Neural progenitor cell (in vitro differentiated cells): Measurements from ENCODE around the gene TMEM63C. TPM values are rescaled to one million over a fixed set of nuclear protein-coding genes. Genes with fewer than 3 reads are reported as not detected.

ENCODE experiments used
- DNase-seq: peaks from one replicate; pipeline ENCODE4 v3.0.0-alpha.2; 2016; ENCODE audit warnings: low spot score
- H2AFZ ChIP-seq: fragments of 200-600 bp; sonication (generic); replicated peaks from 2 replicates; pipeline ENCODE4 v1.6.1; 2016; ENCODE audit warnings: antibody characterized with exemption
- H3F3A ChIP-seq: fragments of 200-600 bp; sonication (generic); 2 replicates; pipeline ENCODE4 v1.6.1; 2016; ENCODE audit warnings: antibody characterized with exemption, low read depth
- H3K27ac ChIP-seq: fragments of 200-600 bp; sonication (generic); 2 replicates; pipeline ENCODE4 v1.5.1; 2016; ENCODE audit warnings: mild to moderate bottlenecking
- H3K27me3 ChIP-seq: fragments of 200-600 bp; sonication (generic); 2 replicates; pipeline ENCODE4 v1.6.1; 2016; ENCODE audit warnings: mild to moderate bottlenecking, moderate library complexity
- H3K36me3 ChIP-seq: fragments of 200-600 bp; sonication (generic); 2 replicates; pipeline ENCODE4 v1.5.1; 2016
- H3K4me1 ChIP-seq: fragments of 200-600 bp; sonication (generic); 2 replicates; pipeline ENCODE4 v1.6.1; 2016; ENCODE audit warnings: mixed run types
- H3K4me2 ChIP-seq: fragments of 200-600 bp; sonication (generic); 2 replicates; pipeline ENCODE4 v1.6.1; 2016
- H3K4me3 ChIP-seq: fragments of 200-600 bp; sonication (generic); 2 replicates; pipeline ENCODE4 v1.5.1; 2016
- H3K79me2 ChIP-seq: fragments of 200-600 bp; sonication (generic); 2 replicates; pipeline ENCODE4 v1.6.1; 2016; ENCODE audit warnings: low read depth
- H3K9ac ChIP-seq: fragments of 200-600 bp; sonication (generic); 2 replicates; pipeline ENCODE4 v1.6.1; 2016
- H3K9me3 ChIP-seq: fragments of 200-600 bp; sonication (generic); 2 replicates; pipeline ENCODE4 v1.5.1; 2016; ENCODE audit warnings: low read depth
- H4K20me1 ChIP-seq: fragments of 200-600 bp; sonication (generic); 2 replicates; pipeline ENCODE4 v1.6.1; 2016; ENCODE audit warnings: low read depth
- H3K27ac Mint-ChIP-seq: 3 replicates; pipeline ENCODE4 v1.8.0; 2021; ENCODE audit warnings: mixed read lengths
- H3K27me3 Mint-ChIP-seq: 2 replicates; pipeline ENCODE4 v1.8.0; 2022; ENCODE audit warnings: low read depth, mild to moderate bottlenecking, inconsistent platforms, moderate library complexity, mixed read lengths; ENCODE audit not compliant: insufficient read depth
- H3K36me3 Mint-ChIP-seq: 3 replicates; pipeline ENCODE4 v1.8.0; 2021; ENCODE audit warnings: mixed read lengths
- H3K4me1 Mint-ChIP-seq: 3 replicates; pipeline ENCODE4 v1.8.0; 2021; ENCODE audit warnings: mixed read lengths
- H3K4me3 Mint-ChIP-seq: 3 replicates; pipeline ENCODE4 v1.8.0; 2021; ENCODE audit warnings: mild to moderate bottlenecking, moderate library complexity, mixed read lengths
- H3K9me3 Mint-ChIP-seq: 3 replicates; pipeline ENCODE4 v1.8.0; 2020; ENCODE audit warnings: mixed read lengths
- CTCF ChIP-seq: fragments of 200-600 bp; sonication (generic); IDR thresholded peaks from 2 replicates; pipeline ENCODE4 v1.5.1; 2017; ENCODE audit warnings: antibody characterized with exemption, mild to moderate bottlenecking
- EZH2 ChIP-seq: fragments of 200-600 bp; sonication (generic); IDR thresholded peaks from 2 replicates; pipeline ENCODE4 v1.6.1; 2017; ENCODE audit warnings: antibody characterized with exemption, mild to moderate bottlenecking, moderate library complexity
- EZH2phosphoT487 ChIP-seq: fragments of 200-600 bp; sonication (generic); IDR thresholded peaks from 2 replicates; pipeline ENCODE4 v1.6.1; 2017; ENCODE audit warnings: antibody characterized with exemption
- total RNA-seq: library from RNA; depleted of rRNA; stranded (reverse); fragments of >200 nt; gene quantifications from 2 replicates; pipeline ENCODE4 v1.2.3, GENCODE V29; 2015; ENCODE audit warnings: low replicate concordance

Gene TMEM63C
- total RNA-seq, 1 donor from 2014 or later, result 1.5 TPM

GRCh38 chr14:77203611-77204458, 22.2 kb downstream of the TMEM63C start:
- Mint-ChIP-seq H3K4me1 (peaks cover 30% of the 10 kb centered on the region), H3K36me3 (no peaks in the 10 kb centered on the region), H3K9me3 (no peaks in the 10 kb centered on the region), H3K4me3 (peak overlapping the region; percentile 59), H3K27ac (peak overlapping the region; percentile 85), H3K27me3 (peaks cover 20% of the 10 kb centered on the region)
- peaks cover 10% of the 10 kb centered on the region for H3K4me1 ChIP-seq
- no peak overlapping the region for H3K27ac ChIP-seq
- H2AFZ ChIP-seq, result no peak overlapping the region
- H3F3A ChIP-seq, result peaks cover 9% of the 10 kb centered on the region
- peak overlapping the region; percentile 18 for H3K9ac ChIP-seq
- DNase-seq, result peak; percentile 37
- no peaks in the 10 kb centered on the region for H3K27me3 ChIP-seq
- H3K79me2 ChIP-seq, result no peaks in the 10 kb centered on the region
- peaks cover 15% of the 10 kb centered on the region for H4K20me1 ChIP-seq
- H3K4me3 ChIP-seq, result no peak overlapping the region
- no peaks in the 10 kb centered on the region for H3K9me3 ChIP-seq
- TF ChIP-seq EZH2phosphoT487 (no peak), CTCF (no peak), EZH2 (no peak)
- no peaks in the 10 kb centered on the region for H3K36me3 ChIP-seq
- H3K4me2 ChIP-seq, result peak overlapping the region; percentile 32

- H3K27me3 Mint-ChIP-seq, result peaks cover 20% of the 10 kb centered on the region
- H3K4me1 ChIP-seq, result peaks cover 10% of the 10 kb centered on the region
- H4K20me1 ChIP-seq, result peaks cover 20% of the 10 kb centered on the region
- H3F3A ChIP-seq, result peaks cover 9% of the 10 kb centered on the region
- H3K9ac ChIP-seq, result no peak overlapping the region
- TF ChIP-seq EZH2phosphoT487 (no peak), CTCF (no peak), EZH2 (no peak)
- no peaks in the 10 kb centered on the region for H3K36me3 ChIP-seq
- H3K9me3 ChIP-seq, result no peaks in the 10 kb centered on the region
- peak overlapping the region; percentile 59 for H3K4me3 Mint-ChIP-seq
- H2AFZ ChIP-seq, result no peak overlapping the region
- no peaks in the 10 kb centered on the region for H3K9me3 Mint-ChIP-seq
- DNase-seq, result no peak
- no peak overlapping the region for H3K27ac ChIP-seq
- peaks cover 31% of the 10 kb centered on the region for H3K4me1 Mint-ChIP-seq
- no peak overlapping the region for H3K4me3 ChIP-seq
- no peaks in the 10 kb centered on the region for H3K79me2 ChIP-seq
- no peaks in the 10 kb centered on the region for H3K27me3 ChIP-seq
- H3K27ac Mint-ChIP-seq, result peak overlapping the region; percentile 85
- peak overlapping the region; percentile 32 for H3K4me2 ChIP-seq
- H3K36me3 Mint-ChIP-seq, result no peaks in the 10 kb centered on the region
Observed at GRCh38 chr14:77204459-77204771, 22.8 kb downstream of the TMEM63C start.

GRCh38 chr14:77204907-77205306, 23.3 kb downstream of the TMEM63C start:
- Histone ChIP-seq H2AFZ (no peak overlapping the region), H3K4me1 (peaks cover 10% of the 10 kb centered on the region), H4K20me1 (peaks cover 22% of the 10 kb centered on the region), H3K4me3 (no peak overlapping the region), H3F3A (peaks cover 9% of the 10 kb centered on the region), H3K4me2 (no peak overlapping the region), H3K27ac (no peak overlapping the region), H3K79me2 (no peaks in the 10 kb centered on the region), H3K27me3 (no peaks in the 10 kb centered on the region), H3K36me3 (no peaks in the 10 kb centered on the region), H3K9ac (no peak overlapping the region), H3K9me3 (no peaks in the 10 kb centered on the region)
- H3K27me3 Mint-ChIP-seq, result peaks cover 22% of the 10 kb centered on the region
- no peak overlapping the region for H3K27ac Mint-ChIP-seq
- TF ChIP-seq CTCF (no peak), EZH2 (no peak), EZH2phosphoT487 (no peak)
- no peak for DNase-seq
- H3K4me1 Mint-ChIP-seq, result peaks cover 31% of the 10 kb centered on the region
- no peaks in the 10 kb centered on the region for H3K9me3 Mint-ChIP-seq
- no peaks in the 10 kb centered on the region for H3K36me3 Mint-ChIP-seq
- no peak overlapping the region for H3K4me3 Mint-ChIP-seq
